ENCODE data around the gene C10orf105.

The C10orf105 gene

DNA sequence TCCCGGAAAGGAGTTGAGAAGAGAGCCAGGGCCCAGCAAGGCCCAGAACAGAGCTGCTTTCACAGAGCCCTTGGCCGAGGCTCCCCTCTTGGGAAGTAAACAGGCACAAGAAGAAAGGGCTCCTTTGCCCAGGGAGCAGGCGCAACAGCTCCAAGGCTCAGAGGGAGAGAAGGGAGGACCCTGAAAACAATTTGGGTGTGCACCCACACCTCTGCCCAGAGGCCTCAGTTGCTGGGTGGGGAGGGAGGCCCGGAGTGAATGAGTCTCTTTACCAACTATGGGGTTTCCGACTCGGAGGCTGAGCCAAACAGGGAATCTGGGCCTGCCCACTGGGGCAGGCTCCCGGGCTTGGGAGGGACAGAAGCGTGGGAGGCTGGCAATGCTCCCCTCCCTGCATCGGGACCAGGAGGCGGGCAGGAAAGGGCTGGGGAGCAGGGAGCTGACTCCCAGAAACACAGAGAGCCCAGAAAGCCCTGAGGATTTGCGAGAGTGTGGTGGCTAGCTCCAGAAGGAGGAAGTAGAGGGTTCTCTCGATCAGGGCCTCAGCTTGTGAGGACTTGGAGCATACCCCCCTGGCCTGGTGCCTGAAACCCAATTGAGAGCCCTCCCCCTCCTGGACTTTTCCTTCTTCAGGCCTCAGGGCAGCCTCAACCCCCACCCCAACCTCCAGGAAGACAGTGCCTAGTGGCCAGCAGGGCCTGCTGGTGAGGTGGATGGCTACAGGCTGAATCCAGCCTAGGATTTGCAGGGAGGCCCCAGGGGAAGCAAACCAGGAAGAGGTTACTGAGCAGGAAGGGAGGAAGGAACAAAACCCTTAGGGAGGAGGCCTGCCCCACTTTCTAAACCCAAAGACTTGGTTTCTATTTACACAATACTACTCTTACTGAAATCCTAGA, 6.2 kb downstream of the C10orf105 start:
- TF ChIP-seq TAF1 (IDR thresholded peaks at IDR 0.05; ENCODE audit: low read depth, low read length) (no peak), POU2F2 (IDR thresholded peaks at IDR 0.05; ENCODE audit: low read depth, low read length) (no peak), PAX5 (IDR thresholded peaks at IDR 0.05; ENCODE audit: insufficient read depth, low read length, severe bottlenecking) (no peak), SPI1 (IDR thresholded peaks at IDR 0.05; ENCODE audit: low read depth, low read length) (no peak), POLR2AphosphoS5 (IDR thresholded peaks at IDR 0.05; ENCODE audit: low read depth, low read length) (no peak), POLR2A (IDR thresholded peaks at IDR 0.05; ENCODE audit: low read depth, low read length) (no peak)

DNA sequence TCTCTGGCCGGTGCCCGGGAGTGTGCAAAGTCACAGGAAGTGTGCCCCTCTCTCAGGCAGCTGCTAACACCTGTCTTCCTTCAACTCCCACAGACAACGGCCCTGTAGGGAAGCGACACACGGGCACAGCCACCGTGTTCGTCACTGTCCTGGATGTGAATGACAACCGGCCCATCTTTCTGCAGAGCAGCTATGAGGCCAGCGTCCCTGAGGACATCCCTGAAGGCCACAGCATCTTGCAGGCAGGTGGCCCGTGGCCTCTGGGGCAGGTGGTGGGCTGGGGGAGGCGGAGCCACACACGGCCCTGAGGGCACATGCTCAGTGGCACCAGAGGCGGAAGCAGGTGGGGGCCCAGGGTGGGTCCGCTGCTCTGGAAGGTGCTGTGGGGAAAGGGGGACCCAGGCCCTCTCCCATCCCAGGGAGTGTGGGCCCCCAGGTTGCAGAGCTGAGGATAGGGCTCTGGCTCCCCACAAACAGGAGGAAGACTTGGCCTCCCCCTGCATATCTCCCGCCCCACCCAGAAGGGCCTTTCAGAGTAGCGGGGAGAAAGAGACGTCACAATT, 6.9 kb downstream of the C10orf105 start:
- FAIRE-seq: peak; percentile 71
- TF ChIP-seq PAX5 (IDR thresholded peaks at IDR 0.05; ENCODE audit: insufficient read depth, low read length, severe bottlenecking) (no peak), TAF1 (IDR thresholded peaks at IDR 0.05; ENCODE audit: low read depth, low read length) (no peak), POLR2AphosphoS5 (IDR thresholded peaks at IDR 0.05; ENCODE audit: low read depth, low read length) (no peak), POU2F2 (IDR thresholded peaks at IDR 0.05; ENCODE audit: low read depth, low read length) (no peak), SPI1 (IDR thresholded peaks at IDR 0.05; ENCODE audit: low read depth, low read length) (no peak), POLR2A (IDR thresholded peaks at IDR 0.05; ENCODE audit: low read depth, low read length) (no peak)
- DNase-seq (ENCODE audit: insufficient read length, low spot score): no peak

More for the DNA sequence above, 6.2 kb downstream of the C10orf105 start:
- FAIRE-seq (peak; percentile 69), DNase-seq (ENCODE audit: insufficient read length, low spot score) (no peak)

DNA sequence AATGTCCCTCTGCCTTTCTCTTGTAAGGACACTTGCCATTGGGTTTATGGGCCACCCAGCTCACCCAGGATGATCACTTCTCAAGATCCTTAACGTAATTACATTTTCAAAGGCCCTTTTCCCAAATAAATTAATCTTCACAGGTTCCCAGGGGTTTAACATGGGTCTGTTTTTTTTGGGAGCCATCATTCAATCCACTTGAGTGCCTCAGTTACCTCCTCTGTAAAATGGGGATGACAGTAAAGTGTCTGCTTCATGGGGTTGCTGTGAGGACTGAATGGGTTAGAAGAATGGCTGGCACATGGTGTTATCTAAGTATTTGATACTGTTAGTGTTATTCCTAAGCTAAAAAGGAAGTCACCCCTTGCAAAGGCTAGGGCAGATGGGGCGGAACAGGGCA, 7.4 kb downstream of the C10orf105 start:
- FAIRE-seq: no peak
- DNase-seq (ENCODE audit: insufficient read length, low spot score): no peak
- no peak for TF ChIP-seq PAX5 (IDR thresholded peaks at IDR 0.05; ENCODE audit: insufficient read depth, low read length, severe bottlenecking)
- TF ChIP-seq TAF1 (IDR thresholded peaks at IDR 0.05; ENCODE audit: low read depth, low read length): no peak
- TF ChIP-seq SPI1 (IDR thresholded peaks at IDR 0.05; ENCODE audit: low read depth, low read length): no peak
- no peak for TF ChIP-seq POLR2AphosphoS5 (IDR thresholded peaks at IDR 0.05; ENCODE audit: low read depth, low read length)
- TF ChIP-seq POLR2A (IDR thresholded peaks at IDR 0.05; ENCODE audit: low read depth, low read length): no peak
- TF ChIP-seq POU2F2 (IDR thresholded peaks at IDR 0.05; ENCODE audit: low read depth, low read length): no peak

DNA sequence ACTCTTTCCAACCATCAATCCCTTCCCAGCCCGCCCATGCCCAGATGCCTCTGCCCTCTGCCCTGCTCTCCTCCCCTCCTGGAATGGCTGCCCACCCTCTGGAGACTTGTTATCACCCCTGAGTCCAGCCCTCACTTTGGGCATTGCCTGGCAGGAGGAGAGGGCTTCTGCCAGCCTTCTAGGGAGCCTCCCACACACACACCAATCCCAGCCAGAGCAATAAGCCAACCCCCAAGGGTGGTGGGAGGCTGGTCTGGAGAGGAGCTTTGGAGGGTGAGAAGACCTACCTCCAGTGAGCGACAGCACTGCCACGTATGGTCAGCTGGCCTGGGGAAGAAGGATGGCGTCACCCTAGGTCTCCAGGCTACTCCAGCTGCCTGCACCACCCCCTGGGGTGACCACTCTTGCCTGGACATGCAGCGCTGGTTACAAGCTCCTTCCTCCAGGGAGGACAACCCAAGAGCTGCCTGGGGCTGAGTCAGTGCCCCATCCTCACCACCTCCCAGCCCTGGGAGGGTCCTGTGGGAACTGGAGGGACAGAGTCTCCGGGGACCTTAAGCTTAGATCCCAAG, 8.4 kb downstream of the C10orf105 start:
- DNase-seq (ENCODE audit: insufficient read length, low spot score) (no peak), FAIRE-seq (no peak)
- TF ChIP-seq POLR2A (IDR thresholded peaks at IDR 0.05; ENCODE audit: low read depth, low read length) (no peak), POU2F2 (IDR thresholded peaks at IDR 0.05; ENCODE audit: low read depth, low read length) (no peak), TAF1 (IDR thresholded peaks at IDR 0.05; ENCODE audit: low read depth, low read length) (no peak), PAX5 (IDR thresholded peaks at IDR 0.05; ENCODE audit: insufficient read depth, low read length, severe bottlenecking) (no peak), SPI1 (IDR thresholded peaks at IDR 0.05; ENCODE audit: low read depth, low read length) (no peak), POLR2AphosphoS5 (IDR thresholded peaks at IDR 0.05; ENCODE audit: low read depth, low read length) (no peak)

DNA sequence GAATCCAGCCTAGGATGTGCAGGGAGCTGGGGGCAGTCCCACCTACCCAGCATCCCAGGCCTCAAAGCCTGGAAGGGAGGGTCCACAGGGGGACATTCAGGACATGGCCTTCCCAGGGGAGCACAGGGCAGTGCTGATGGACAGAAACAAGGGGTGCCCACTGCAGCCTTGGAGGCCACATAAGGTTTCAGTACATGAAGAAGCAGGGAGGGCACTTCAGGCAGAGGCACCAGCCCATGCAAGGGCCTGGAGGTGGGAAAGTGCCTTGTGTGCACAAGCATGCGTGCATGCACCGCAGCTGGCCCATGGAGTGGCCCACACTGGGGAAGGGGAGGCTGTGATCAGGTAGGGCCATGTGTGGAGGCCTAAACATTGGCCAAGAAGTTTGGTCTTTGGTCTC, 9.1 kb downstream of the C10orf105 start:
- DNase-seq (ENCODE audit: insufficient read length, low spot score) (no peak), FAIRE-seq (no peak)

DNA sequence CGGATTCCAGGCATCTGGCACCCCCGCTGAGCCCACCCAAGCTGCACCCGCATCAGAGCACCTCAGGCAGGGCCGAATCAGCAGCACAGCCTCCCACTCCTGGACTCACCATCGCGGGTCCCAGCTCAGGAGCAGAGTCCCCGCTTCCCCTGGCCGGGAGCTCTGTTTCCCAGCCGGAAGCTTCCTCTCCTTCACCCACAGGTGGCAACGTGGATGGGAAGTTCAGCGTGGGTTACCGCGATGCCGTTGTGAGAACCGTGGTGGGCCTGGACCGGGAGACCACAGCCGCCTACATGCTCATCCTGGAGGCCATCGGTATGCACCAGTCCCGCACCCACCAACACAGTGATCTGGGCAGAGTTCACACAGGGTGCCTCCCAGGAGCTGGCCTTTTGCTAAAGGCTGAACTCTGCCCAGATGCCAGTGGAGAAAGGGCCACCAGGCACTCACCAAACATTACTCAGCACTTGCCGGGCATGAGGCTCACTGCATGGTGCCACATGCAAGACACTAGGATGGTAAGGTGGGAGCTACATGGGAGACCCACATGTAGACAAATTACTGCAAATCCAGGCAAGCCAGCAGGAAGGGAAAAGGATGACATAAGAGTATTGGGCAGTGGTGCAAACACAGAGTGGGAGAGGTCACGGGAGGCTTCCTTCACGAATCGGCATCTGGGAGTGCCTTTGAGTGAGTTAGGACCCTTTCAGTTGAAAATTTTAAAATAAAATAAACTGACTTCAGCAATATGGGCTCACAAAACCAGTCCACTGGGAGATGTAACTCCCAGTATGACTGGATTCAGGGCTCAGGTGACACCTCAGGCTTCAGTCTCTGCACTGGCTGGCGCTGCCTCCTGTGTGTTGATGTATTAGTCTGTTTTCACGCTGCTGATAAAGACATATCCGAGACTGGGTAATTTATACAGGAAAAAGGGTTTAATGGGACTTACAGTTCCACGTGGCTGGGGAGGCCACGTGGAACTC, 10.4 kb downstream of the C10orf105 start:
- no peak for DNase-seq (ENCODE audit: insufficient read length, low spot score)
- TF ChIP-seq POLR2A (IDR thresholded peaks at IDR 0.05; ENCODE audit: low read depth, low read length) (no peak), TAF1 (IDR thresholded peaks at IDR 0.05; ENCODE audit: low read depth, low read length) (no peak), PAX5 (IDR thresholded peaks at IDR 0.05; ENCODE audit: insufficient read depth, low read length, severe bottlenecking) (no peak), POLR2AphosphoS5 (IDR thresholded peaks at IDR 0.05; ENCODE audit: low read depth, low read length) (no peak), SPI1 (IDR thresholded peaks at IDR 0.05; ENCODE audit: low read depth, low read length) (no peak), POU2F2 (IDR thresholded peaks at IDR 0.05; ENCODE audit: low read depth, low read length) (no peak)

More for the DNA sequence above, 9.1 kb downstream of the C10orf105 start:
- TF ChIP-seq POLR2AphosphoS5 (IDR thresholded peaks at IDR 0.05; ENCODE audit: low read depth, low read length) (no peak), SPI1 (IDR thresholded peaks at IDR 0.05; ENCODE audit: low read depth, low read length) (no peak), TAF1 (IDR thresholded peaks at IDR 0.05; ENCODE audit: low read depth, low read length) (no peak), PAX5 (IDR thresholded peaks at IDR 0.05; ENCODE audit: insufficient read depth, low read length, severe bottlenecking) (no peak), POU2F2 (IDR thresholded peaks at IDR 0.05; ENCODE audit: low read depth, low read length) (no peak)

DNA sequence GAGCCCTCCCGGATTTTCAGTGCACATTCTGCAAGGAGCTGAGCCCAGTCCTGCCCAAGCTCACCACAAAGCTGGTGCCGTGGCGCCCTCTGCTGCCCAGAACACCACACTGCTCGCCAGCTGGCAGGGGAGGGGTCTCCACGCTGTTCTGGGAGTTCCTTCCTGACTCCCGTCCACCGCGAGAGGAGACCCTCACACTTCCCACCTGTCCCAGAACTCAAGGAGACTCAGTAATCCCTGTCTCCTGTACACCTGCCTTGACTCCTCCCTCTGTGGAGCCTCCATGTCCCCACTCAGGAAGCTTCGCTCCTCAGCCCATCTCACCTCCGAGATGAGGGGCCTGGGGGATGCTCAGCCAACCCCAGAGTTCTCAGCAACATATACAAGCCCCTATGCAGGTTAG, 11.3 kb downstream of the C10orf105 start:
- peak; percentile 94 for FAIRE-seq
- DNase-seq (ENCODE audit: insufficient read length, low spot score): peak; percentile 78
- TF ChIP-seq POLR2A (IDR thresholded peaks at IDR 0.05; ENCODE audit: low read depth, low read length) (no peak), POU2F2 (IDR thresholded peaks at IDR 0.05; ENCODE audit: low read depth, low read length) (no peak), SPI1 (IDR thresholded peaks at IDR 0.05; ENCODE audit: low read depth, low read length) (no peak)

More for the DNA sequence above, 10.4 kb downstream of the C10orf105 start:
- peak; percentile 54 for FAIRE-seq

DNA sequence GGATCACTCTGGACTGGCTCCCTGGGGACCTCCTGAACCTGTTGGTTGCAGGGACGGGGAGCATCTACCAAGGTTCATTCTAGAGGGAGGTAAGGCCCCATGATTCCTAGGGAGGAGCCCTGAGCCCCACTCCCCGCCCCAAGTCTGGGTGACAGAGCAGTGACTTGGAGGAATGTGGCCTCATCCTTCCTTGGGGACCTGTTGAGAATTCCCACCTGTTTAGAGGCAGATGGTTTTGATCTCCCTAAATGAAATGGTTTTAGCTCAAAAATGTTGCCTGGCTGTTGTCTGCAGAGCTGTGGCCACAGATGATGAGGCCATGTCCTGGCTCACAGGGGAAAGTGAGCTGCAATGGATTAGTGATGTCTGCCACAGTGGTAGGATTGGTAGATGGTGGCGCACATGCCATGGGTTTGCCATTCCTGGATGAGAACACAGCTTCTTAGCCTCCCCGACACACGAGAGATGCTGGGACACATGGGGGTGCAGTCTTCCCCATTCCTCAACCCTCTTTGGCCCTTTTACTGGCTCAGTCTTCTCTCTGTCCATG, 12.3 kb downstream of the C10orf105 start:
- FAIRE-seq: peak; percentile 41
- no peak for TF ChIP-seq PAX5 (IDR thresholded peaks at IDR 0.05; ENCODE audit: insufficient read depth, low read length, severe bottlenecking)
- TF ChIP-seq POU2F2 (IDR thresholded peaks at IDR 0.05; ENCODE audit: low read depth, low read length): no peak
- no peak for TF ChIP-seq SPI1 (IDR thresholded peaks at IDR 0.05; ENCODE audit: low read depth, low read length)
- no peak for TF ChIP-seq TAF1 (IDR thresholded peaks at IDR 0.05; ENCODE audit: low read depth, low read length)
- TF ChIP-seq POLR2AphosphoS5 (IDR thresholded peaks at IDR 0.05; ENCODE audit: low read depth, low read length): no peak
- TF ChIP-seq POLR2A (IDR thresholded peaks at IDR 0.05; ENCODE audit: low read depth, low read length): no peak
- DNase-seq (ENCODE audit: insufficient read length, low spot score): no peak

Data from GM12891 (cell line).